ENCODE results near the gene ZBTB39.
"Not testable (repeated sequence)": the region's sequence is repeated elsewhere in the genome, so short reads cannot be mapped to it uniquely, and the experiment has no call there.

The ZBTB39 gene

GRCh38 chr12:57005980-57006808, at the start of gene ZBTB39:
ZBTB39 (minus strand) TSS chr12:57006546; CDS start chr12:57004917, 1,629 bp downstream.
- peak; percentile 14 to 20 for DNase-seq (ENCODE audit: low read depth in 2 of 2)

- DNase-seq (ENCODE audit: low read depth in 2 of 2) = no peak
Measured at GRCh38 chr12:57055824-57056223, 49.5 kb upstream of the ZBTB39 start.

GRCh38 chr12:57053901-57054300, 47.6 kb upstream of the ZBTB39 start:
- DNase-seq (ENCODE audit: low read depth in 2 of 2) = not testable (repeated sequence)

GRCh38 chr12:57053146-57053545, 46.8 kb upstream of the ZBTB39 start:
- not testable (repeated sequence) for DNase-seq (ENCODE audit: low read depth in 2 of 2)

- DNase-seq (ENCODE audit: low read depth in 2 of 2) = no peak
Measured at GRCh38 chr12:57051011-57051410, 44.7 kb upstream of the ZBTB39 start.

GRCh38 chr12:57049890-57050289, 43.5 kb upstream of the ZBTB39 start, which contains the start of gene MYO1A:
MYO1A (minus strand) TSS chr12:57050129; CDS start chr12:57048323, 1,806 bp downstream.
- no peak for DNase-seq (ENCODE audit: low read depth in 2 of 2)

- DNase-seq (ENCODE audit: low read depth in 2 of 2) = no peak
Measured at GRCh38 chr12:57049119-57049446, 42.7 kb upstream of the ZBTB39 start.

DNA sequence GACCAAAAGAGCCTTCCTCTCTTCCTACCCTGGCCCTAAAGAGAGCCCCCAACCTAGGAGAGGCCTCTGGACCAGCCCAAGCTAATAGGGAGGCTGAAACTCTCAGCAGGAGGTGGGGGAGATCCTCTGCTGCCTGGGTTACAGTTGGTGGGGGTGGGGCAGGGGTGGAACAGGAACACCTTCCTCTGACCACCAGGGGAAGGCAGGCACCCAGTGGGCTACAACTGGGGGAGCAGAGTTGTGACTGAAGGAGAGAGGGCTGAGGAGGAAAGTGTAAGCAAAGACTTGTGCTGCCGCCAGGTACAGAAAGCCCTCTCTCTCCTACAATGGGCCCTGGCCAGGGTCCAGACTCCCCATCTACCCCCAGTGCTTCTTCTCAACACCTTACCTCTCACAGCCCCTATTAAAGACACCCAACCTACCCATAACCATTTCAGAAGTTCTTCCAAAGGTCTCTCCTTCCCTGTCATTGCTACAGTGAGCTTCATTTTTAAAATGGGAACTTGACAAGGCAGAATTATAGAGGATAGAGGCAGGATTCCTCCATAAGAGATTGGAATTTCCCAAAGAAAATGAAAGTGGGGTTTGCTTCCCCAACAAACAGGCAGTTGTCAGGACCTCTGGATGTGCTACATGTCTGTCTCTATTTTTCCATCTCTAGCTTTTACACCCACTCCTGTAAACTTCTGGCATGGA, 42.2 kb upstream of the ZBTB39 start:
- no peak for DNase-seq (ENCODE audit: low read depth in 2 of 2)

DNA sequence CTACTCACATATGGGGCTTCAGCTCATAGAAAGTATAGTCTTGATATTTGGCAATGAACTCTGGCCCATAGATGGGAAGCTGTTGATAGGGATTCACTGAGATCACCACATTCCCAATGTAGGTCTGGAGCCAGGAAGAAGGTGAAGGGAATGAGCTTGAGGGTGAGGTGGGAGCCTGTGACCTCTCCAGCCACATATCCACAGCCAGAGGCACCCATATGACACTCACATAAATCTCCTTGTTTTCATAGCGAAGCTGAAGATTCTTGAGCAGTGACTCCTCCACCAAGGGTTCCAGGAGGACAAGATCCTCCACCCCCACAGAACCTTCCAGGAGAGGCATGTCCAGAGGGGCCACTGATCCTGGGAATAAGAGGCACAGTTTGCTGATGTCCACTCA, 41.6 kb upstream of the ZBTB39 start:
- DNase-seq (ENCODE audit: low read depth in 2 of 2) = no peak

GRCh38 chr12:57046947-57047890, 40.9 kb upstream of the ZBTB39 start:
- no peak for DNase-seq (ENCODE audit: low read depth in 2 of 2)

DNA sequence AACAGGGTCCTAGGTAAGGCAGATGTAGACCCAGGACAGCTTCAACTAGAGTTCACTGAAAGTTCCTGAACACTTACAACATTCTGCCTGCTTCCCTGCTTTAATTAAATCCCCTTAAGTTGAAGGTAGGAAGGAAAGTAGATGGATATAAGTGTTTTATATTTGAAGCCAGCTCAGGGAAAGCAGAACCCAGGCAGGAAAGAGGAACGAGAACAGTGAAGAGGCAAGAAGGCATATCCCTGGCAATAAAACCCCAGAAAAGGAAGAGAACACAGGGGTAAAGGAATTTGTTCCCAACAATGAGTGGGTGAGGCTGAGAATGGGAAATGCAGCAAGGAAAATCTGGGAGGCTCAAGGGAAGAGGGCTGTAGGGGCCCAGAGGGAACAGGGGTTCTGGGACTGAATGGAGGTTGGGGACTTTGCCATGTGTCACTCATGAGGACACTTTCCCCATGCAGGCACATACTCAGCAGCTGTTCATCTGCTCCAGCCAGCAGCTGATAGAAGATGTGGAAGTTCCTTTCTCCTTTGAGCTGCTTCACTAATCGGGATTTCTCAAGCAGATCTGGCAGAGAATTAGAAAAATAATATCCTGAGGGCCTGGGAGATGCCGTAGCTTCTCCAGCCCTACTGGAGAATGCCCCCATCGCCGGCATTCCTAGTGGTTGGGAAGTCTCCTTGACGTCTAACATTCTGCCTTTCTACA, 39.9 kb upstream of the ZBTB39 start:
- no peak for DNase-seq (ENCODE audit: low read depth in 2 of 2)

DNA sequence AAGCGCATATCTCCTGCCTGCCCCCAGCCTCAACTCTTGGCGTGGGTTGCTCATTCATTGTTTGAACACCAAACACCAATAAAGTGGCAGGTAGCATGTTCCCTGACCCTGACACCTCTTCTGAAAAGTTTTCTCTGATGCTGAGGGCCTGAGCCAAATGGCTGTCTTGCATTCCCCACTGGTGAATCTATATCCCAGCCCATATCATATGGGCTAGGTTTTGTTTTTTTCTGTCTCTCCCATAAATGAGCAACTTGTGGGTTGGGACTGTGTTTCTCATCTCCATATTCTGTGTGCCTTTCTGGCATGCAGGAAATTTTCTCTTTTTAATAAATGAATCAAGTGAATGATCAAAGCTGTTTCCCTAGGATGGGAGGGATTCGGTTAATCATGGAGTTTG, 38.5 kb upstream of the ZBTB39 start:
- no peak for DNase-seq (ENCODE audit: low read depth in 2 of 2)

DNA sequence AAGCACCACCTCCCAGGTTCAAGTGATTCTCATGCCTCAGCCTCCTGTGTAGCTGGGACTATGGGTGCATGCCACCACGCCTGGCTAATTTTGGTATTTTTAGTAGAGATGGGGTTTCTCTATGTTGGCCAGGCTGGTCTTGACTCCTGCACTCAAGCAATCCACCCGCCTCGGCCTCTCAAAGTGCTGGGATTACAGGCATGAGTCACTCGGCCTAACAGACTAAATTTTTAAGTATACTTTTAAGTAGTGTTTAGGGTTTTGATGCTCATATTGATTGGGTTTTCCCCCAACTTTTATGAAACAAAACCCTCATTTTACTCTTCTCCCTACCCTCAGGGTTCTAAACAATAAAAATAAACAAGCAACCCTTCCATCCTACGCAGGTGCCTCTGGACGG, 38.1 kb upstream of the ZBTB39 start:
- DNase-seq (ENCODE audit: low read depth in 2 of 2) = no peak

GRCh38 chr12:57042695-57043094, 36.3 kb upstream of the ZBTB39 start:
- no peak for DNase-seq (ENCODE audit: low read depth in 2 of 2)

- no peak for DNase-seq (ENCODE audit: low read depth in 2 of 2)
Measured at GRCh38 chr12:57040750-57041149, 34.4 kb upstream of the ZBTB39 start.

DNA sequence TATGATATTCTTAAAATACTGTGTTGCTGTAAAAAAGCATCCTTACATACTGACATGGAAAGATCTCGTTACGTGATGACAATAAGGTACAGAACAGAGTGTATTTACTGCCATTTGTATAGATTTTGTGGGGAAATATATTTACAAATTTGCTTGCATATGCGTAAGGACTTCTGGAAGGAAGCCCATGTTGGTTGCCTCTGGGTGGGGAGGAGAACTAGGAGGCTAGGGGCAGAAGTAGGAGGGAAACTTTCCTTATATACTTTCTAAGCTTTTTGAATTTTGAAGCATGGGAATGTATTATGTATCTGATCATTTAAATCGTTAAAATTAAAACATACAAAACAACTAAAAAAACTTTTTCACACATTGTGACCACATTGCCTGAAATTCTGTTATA, 33.9 kb upstream of the ZBTB39 start:
- no peak for DNase-seq (ENCODE audit: low read depth in 2 of 2)

- no peak for DNase-seq (ENCODE audit: low read depth in 2 of 2)
Measured at GRCh38 chr12:57039016-57039798, 32.9 kb upstream of the ZBTB39 start.

GRCh38 chr12:57037264-57037663, 30.9 kb upstream of the ZBTB39 start:
- DNase-seq (ENCODE audit: low read depth in 2 of 2) = no peak

DNA sequence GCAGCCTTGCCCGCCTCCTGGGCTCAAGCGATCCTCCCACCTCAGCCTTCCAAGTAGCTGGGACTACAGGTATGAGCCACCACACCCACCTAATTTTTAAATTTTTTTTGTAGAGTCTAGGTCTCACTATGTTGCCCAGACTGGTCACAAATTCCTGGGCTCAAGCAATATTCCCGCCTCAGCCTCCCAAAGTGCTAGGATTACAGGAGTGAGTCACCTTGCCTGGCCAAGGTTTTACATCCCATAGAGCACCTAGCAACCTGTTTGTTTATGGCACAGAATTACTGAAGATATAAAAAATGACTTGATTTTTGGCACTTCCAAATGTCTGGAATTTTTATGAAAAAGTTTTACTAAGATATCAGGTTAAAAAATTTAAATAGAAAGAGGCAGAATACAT, 27.1 kb upstream of the ZBTB39 start:
- no peak for DNase-seq (ENCODE audit: low read depth in 2 of 2)

DNA sequence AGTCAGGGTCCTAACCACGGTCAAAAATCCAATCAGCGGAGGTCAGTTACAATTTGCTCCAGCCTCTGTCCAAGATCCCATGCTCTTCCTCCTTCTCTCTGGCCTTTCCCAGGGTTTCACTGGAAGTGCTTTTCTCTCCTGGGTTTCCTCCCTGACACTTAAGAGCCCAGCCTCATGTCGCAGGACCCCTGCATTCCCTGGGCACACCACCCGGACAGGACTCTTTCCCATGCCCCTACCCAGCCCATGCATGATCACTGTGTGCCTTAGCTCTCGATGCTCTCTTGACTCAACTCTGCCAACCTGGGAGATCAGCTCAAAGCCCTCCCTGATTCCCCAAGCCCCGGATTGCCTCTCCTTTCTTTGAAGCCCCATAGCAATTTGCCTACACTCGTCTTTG, 25.4 kb upstream of the ZBTB39 start:
- DNase-seq (ENCODE audit: low read depth in 2 of 2) = no peak

Measured in fibroblast of skin of left biceps (primary cell).